Transverse colon (tissue), 4 donors: ENCODE data around the gene GPR21. TPM values are rescaled to one million over a fixed set of nuclear protein-coding genes. Genes with fewer than 3 reads are reported as not detected.

ENCODE experiments used
- DNase-seq: peaks from one replicate; pipeline ENCODE4 v3.0.0-alpha.2; 2019
- H3K27ac ChIP-seq, 4 donors: fragments of 200-600 bp; sonication (generic); 2 replicates each; pipeline ENCODE4 v1.5.1; 2016 to 2018; ENCODE audit warnings: inconsistent platforms in 4 of 4
- H3K27me3 ChIP-seq: fragments of 200-600 bp; sonication (generic); 2 replicates; pipeline ENCODE4 v1.5.1; 2017; ENCODE audit warnings: inconsistent platforms
- H3K36me3 ChIP-seq, 4 donors: fragments of 200-600 bp; sonication (generic); 2 replicates each; pipeline ENCODE4 v1.5.1; 2017 to 2019; ENCODE audit warnings: inconsistent platforms in 4 of 4
- H3K4me1 ChIP-seq, 4 donors: fragments of 200-600 bp; sonication (generic); 2 replicates each; pipeline ENCODE4 v1.5.1; 2017 to 2020; ENCODE audit warnings: inconsistent platforms in 4 of 4
- H3K4me3 ChIP-seq, 4 donors: fragments of 200-600 bp; sonication (generic); 1 replicate in 1 of 4; 2 replicates in 3 of 4; pipeline versions ENCODE4 v1.5.1 to v1.6.1; 2017 to 2019; ENCODE audit warnings: inconsistent platforms in 4 of 4
- H3K9me3 ChIP-seq, 2 donors: fragments of 200-600 bp; sonication (generic); 2 replicates each; pipeline ENCODE4 v1.5.1; 2017 to 2019; ENCODE audit warnings: inconsistent platforms in 2 of 2
- CTCF ChIP-seq, 5 experiments: fragments of 200-600 bp in 3 of 5; fragments of 450-650 bp in 2 of 5; sonication (generic) in 3 of 5; IDR thresholded peaks; 1 replicate in 2 of 5; 2 replicates in 3 of 5; pipeline ENCODE4 v1.5.1; 2016 to 2017; ENCODE audit warnings: antibody characterized with exemption in 5 of 5, inconsistent platforms in 3 of 5, mild to moderate bottlenecking in 2 of 5, moderate library complexity in 1 of 5
- EP300 ChIP-seq: sonication (generic); formaldehyde crosslinking; IDR thresholded peaks from one replicate; pipeline ENCODE4 v1.6.1; 2017; ENCODE audit warnings: antibody characterized with exemption, low read depth
- POLR2A ChIP-seq: fragments of 450-650 bp; IDR thresholded peaks from one replicate; pipeline ENCODE4 v1.6.1; 2016; ENCODE audit warnings: antibody characterized with exemption, mild to moderate bottlenecking, moderate library complexity
- POLR2AphosphoS5 ChIP-seq, 3 donors: sonication (generic); formaldehyde crosslinking; IDR thresholded peaks; one replicate each; pipeline ENCODE4 v1.6.1; 2016; ENCODE audit warnings: antibody characterized with exemption in 3 of 3
- WGBS, 2 donors: methylation state at CpG; one replicate each; pipeline ENCODE4 v1.1.5; 2018; ENCODE audit warnings: low coverage in 1 of 2; 5-methylcytosine and 5-hydroxymethylcytosine counted together
- in situ Hi-C, 4 donors: fragments of 200-750 bp; cut with MboI; loops; one replicate each; pipeline versions ENCODE4 v1.15.0 to v1.15.1; 2017; ENCODE audit warnings: low sequenced_read_pairs in 3 of 4, low pct_ligation_motif_present in 1 of 4, low pct_unique_long_range_greater_than_20kb in 1 of 4
- intact Hi-C: fragments of 100-400 bp; cut with DNase I; formaldehyde crosslinking; loops from one replicate; pipeline ENCODE4 v1.15.1; 2023; ENCODE audit warnings: low total_unique reads
- total RNA-seq, 4 donors: library from RNA; depleted of rRNA; stranded (reverse); fragments of >200 nt; gene quantifications; one replicate each; pipeline ENCODE4 v1.1.0, GENCODE V29; 2016

GPR21 gene, protein sequence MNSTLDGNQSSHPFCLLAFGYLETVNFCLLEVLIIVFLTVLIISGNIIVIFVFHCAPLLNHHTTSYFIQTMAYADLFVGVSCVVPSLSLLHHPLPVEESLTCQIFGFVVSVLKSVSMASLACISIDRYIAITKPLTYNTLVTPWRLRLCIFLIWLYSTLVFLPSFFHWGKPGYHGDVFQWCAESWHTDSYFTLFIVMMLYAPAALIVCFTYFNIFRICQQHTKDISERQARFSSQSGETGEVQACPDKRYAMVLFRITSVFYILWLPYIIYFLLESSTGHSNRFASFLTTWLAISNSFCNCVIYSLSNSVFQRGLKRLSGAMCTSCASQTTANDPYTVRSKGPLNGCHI
- total RNA-seq = 1 to 10 TPM in 1 of 4 donors, not detected in 3; 3.0 TPM

- Histone ChIP-seq H3K9me3 (no peaks in the 10 kb centered on the region), H3K27me3 (no peaks in the 10 kb centered on the region), H3K27ac (peak within 1 kb of the TSS; percentile 8 to 42 (median 18)), H3K4me1 (peaks cover 0 to 10% (median 0%) of the 10 kb centered on the region in 4 donors), H3K4me3 (peak within 1 kb of the TSS in 1 of 4 donors; percentile 8), H3K36me3 (peaks cover 0 to 9% (median 0%) of the 10 kb centered on the region in 4 donors)
- in situ Hi-C loops (no loop called here), intact Hi-C loops (no loop called here)
- TF ChIP-seq CTCF (IDR thresholded peaks at IDR 0.05) (no peak), POLR2AphosphoS5 (IDR thresholded peaks at IDR 0.05) (no peak), POLR2A (no peak), EP300 (no peak)
- no peak for DNase-seq
- 67 to 70% methylated on average over 4 to 7 of the region's 7 CpGs for WGBS, 2 donors
Observed at GRCh38 chr9:123033352-123033751, at the start of gene GPR21. TSS of gene GPR21 (plus strand) at chr9:123033667. CDS start at chr9:123034567, 900 bp downstream.

DNA sequence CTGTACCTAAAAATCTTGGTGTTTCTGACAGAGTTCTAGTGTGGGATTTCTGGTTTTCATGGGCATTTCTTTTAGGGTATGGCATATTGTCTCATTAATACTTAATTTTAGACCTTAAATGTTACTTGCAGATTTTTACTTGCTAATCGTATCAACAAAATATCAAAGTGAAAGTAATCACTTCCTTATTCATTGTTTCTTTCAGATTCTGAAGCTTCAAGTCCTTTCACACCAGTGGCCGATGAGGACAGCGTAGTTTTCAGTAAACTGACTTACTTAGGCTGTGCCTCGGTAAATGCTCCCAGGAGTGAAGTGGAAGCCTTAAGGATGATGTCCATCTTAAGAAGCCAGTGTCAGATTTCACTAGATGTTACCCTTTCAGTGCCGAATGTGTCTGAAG, 47.5 kb upstream of the GPR21 start:
- intact Hi-C loops = no loop called here
- WGBS, 2 donors = 80 to 90% methylated on average over 5 of the region's 5 CpGs
- Histone ChIP-seq H3K36me3 (peaks cover 0 to 47% (median 16%) of the 10 kb centered on the region in 4 donors), H3K9me3 (no peaks in the 10 kb centered on the region), H3K27me3 (no peaks in the 10 kb centered on the region), H3K27ac (no peak overlapping the region), H3K4me3 (no peak overlapping the region), H3K4me1 (peaks cover 0 to 5% (median 0%) of the 10 kb centered on the region in 4 donors)
- in situ Hi-C loops = loop anchor here in 1 of 4 donors (25.0 kb wide), 1 partner anchor 524 kb away; no protein-coding TSS in a partner anchor
- TF ChIP-seq POLR2AphosphoS5 (IDR thresholded peaks at IDR 0.05) (no peak), POLR2A (no peak), EP300 (no peak), CTCF (IDR thresholded peaks at IDR 0.05) (no peak)
- no peak for DNase-seq

- in situ Hi-C loops (loop anchor here in 1 of 4 donors (25.0 kb wide), 1 partner anchor 526 kb away; no protein-coding TSS in a partner anchor), intact Hi-C loops (no loop called here)
- Histone ChIP-seq H3K27me3 (no peaks in the 10 kb centered on the region), H3K27ac (no peak overlapping the region), H3K4me1 (peaks cover 0 to 12% (median 0%) of the 10 kb centered on the region in 4 donors), H3K4me3 (no peak overlapping the region), H3K9me3 (no peaks in the 10 kb centered on the region), H3K36me3 (peaks cover 0 to 52% (median 16%) of the 10 kb centered on the region in 4 donors)
- DNase-seq = no peak
- WGBS, 2 donors = 85 to 94% methylated on average over 2 of the region's 2 CpGs
- TF ChIP-seq POLR2A (no peak), EP300 (no peak), POLR2AphosphoS5 (IDR thresholded peaks at IDR 0.05) (no peak), CTCF (IDR thresholded peaks at IDR 0.05) (no peak)
Observed at GRCh38 chr9:122988141-122988540, 45.3 kb upstream of the GPR21 start.

- Histone ChIP-seq H3K4me3 (no peak overlapping the region), H3K27me3 (no peaks in the 10 kb centered on the region), H3K36me3 (peaks cover 0 to 52% (median 16%) of the 10 kb centered on the region in 4 donors), H3K4me1 (peaks cover 0 to 7% (median 0%) of the 10 kb centered on the region in 4 donors), H3K27ac (no peak overlapping the region), H3K9me3 (no peaks in the 10 kb centered on the region)
- no peak for TF ChIP-seq POLR2AphosphoS5 (IDR thresholded peaks at IDR 0.05)
- no peak for TF ChIP-seq EP300
- no peak for TF ChIP-seq POLR2A
- TF ChIP-seq CTCF (IDR thresholded peaks at IDR 0.05) = no peak
- no peak for DNase-seq
- intact Hi-C loops (no loop called here), in situ Hi-C loops (loop anchor here in 1 of 4 donors (25.0 kb wide), 1 partner anchor 527 kb away; no protein-coding TSS in a partner anchor)
- WGBS, 2 donors = 81 to 85% methylated on average over 8 of the region's 8 CpGs
Observed at GRCh38 chr9:122988920-122989621, 44.4 kb upstream of the GPR21 start.
